Measurements from ENCODE around the gene PLD4. TPM values are rescaled to one million over a fixed set of nuclear protein-coding genes. Genes with fewer than 3 reads are reported as not detected.

Gene PLD4
- total RNA-seq, 2 donors from 2014 or later, result not detected

DNA sequence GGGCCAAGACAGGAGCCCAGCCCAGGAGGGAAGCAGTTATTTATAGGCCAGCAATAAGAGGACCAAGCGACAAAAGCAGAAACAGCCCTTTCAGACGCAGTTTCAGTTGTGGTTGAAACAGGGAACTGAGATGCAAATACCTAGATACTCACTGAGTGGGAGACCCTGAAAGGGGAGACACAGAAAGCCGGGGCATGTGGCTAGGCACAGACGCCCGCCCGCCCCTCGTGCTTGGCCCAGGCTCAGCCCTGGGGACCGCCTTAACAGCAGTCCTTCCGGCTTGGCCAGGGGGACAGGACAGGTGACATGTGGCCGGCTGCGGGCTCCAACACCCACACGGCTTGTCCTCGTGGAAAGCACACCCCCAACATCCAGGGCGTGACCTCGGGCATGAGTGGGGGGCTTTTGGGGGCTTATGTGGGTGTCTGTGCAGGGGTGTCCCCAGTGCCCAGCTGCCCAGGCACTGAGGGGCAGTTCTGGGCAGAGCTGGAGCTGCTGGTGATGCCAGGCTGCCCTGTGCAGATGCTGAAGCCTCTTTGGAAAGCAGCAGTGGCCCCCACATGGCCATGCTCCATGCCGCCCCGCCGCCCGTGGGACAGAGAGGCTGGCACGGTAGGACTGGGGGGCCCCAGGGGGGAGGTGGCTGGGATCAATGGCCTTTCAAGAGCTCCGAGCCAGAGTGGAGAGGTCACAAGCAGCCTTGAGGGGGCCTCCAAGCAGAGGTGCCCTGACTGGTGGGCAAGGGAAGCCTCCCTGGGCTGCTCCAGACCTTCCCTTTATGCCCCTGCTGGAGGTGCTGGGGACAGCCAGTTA lies 2.1 kb downstream of the PLD4 start:
- 93 to 97% methylated on average over 7 to 21 of the region's 21 CpGs for WGBS, 2 experiments (ENCODE audit: insufficient coverage in 1 of 2, insufficient read length in 1 of 2)
- H3K27ac ChIP-seq (ENCODE audit: low read depth, low read length), result no peak overlapping the region

DNA sequence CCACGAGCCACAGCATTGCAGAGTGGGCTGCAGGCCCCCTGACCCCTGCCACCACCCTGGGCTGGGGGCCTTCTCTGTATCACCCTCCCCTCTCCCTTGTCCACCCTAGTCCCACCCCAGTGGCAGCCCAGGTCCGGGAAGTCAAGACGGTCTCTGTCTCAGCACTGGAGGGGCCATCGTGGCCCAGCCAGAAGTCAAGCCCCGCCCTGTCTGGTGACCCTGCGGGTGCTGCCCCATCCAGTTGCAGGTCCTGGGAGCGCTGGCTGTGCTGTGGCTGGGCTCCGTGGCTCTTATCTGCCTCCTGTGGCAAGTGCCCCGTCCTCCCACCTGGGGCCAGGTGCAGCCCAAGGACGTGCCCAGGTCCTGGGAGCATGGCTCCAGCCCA lies 2.7 kb downstream of the PLD4 start:
- no peak overlapping the region for H3K27ac ChIP-seq (ENCODE audit: low read depth, low read length)
- H3K27me3 ChIP-seq (ENCODE audit: control insufficient read depth, insufficient read depth, low read length, poor library complexity, severe bottlenecking), result peaks cover 12% of the 10 kb centered on the region
- H3K4me3 ChIP-seq (ENCODE audit: low read length), result no peak overlapping the region
- peaks cover 4% of the 10 kb centered on the region for H3K9me3 Mint-ChIP-seq
- no peaks in the 10 kb centered on the region for H3K36me3 Mint-ChIP-seq (ENCODE audit: low read depth)
- no peak overlapping the region for H3K4me3 Mint-ChIP-seq
- TF ChIP-seq, protein P1, sequence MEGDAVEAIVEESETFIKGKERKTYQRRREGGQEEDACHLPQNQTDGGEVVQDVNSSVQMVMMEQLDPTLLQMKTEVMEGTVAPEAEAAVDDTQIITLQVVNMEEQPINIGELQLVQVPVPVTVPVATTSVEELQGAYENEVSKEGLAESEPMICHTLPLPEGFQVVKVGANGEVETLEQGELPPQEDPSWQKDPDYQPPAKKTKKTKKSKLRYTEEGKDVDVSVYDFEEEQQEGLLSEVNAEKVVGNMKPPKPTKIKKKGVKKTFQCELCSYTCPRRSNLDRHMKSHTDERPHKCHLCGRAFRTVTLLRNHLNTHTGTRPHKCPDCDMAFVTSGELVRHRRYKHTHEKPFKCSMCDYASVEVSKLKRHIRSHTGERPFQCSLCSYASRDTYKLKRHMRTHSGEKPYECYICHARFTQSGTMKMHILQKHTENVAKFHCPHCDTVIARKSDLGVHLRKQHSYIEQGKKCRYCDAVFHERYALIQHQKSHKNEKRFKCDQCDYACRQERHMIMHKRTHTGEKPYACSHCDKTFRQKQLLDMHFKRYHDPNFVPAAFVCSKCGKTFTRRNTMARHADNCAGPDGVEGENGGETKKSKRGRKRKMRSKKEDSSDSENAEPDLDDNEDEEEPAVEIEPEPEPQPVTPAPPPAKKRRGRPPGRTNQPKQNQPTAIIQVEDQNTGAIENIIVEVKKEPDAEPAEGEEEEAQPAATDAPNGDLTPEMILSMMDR (conservative IDR thresholded peaks at IDR 0.05), result peak; percentile 4
- no peaks in the 10 kb centered on the region for H3K4me1 ChIP-seq (ENCODE audit: control insufficient read depth, insufficient read depth, low read length)
- H3K27me3 Mint-ChIP-seq (ENCODE audit: insufficient read depth), result peaks cover 33% of the 10 kb centered on the region
- H3K36me3 ChIP-seq (ENCODE audit: control insufficient read depth, insufficient read depth, low read length), result no peaks in the 10 kb centered on the region
- DNase-seq, result no peak
- H3K27ac Mint-ChIP-seq, result no peak overlapping the region
- 84 to 88% methylated on average over 4 to 10 of the region's 10 CpGs for WGBS, 2 experiments (ENCODE audit: insufficient coverage in 1 of 2, insufficient read length in 1 of 2)
- no peaks in the 10 kb centered on the region for H3K9me3 ChIP-seq (ENCODE audit: control insufficient read depth, low read length)
- no peak overlapping the region for H3K9ac ChIP-seq (ENCODE audit: extremely low read depth, low read length, poor library complexity, severe bottlenecking)
- no peaks in the 10 kb centered on the region for H3K4me1 Mint-ChIP-seq

More for the DNA sequence above, 2.1 kb downstream of the PLD4 start:
- no peaks in the 10 kb centered on the region for H3K9me3 ChIP-seq (ENCODE audit: control insufficient read depth, low read length)
- TF ChIP-seq, protein P1 (conservative IDR thresholded peaks at IDR 0.05), result peak; percentile 43
- DNase-seq, result no peak
- Mint-ChIP-seq H3K36me3 (ENCODE audit: low read depth) (no peaks in the 10 kb centered on the region), H3K4me3 (no peak overlapping the region), H3K9me3 (peaks cover 4% of the 10 kb centered on the region), H3K27ac (no peak overlapping the region), H3K27me3 (ENCODE audit: insufficient read depth) (peaks cover 27% of the 10 kb centered on the region), H3K4me1 (no peaks in the 10 kb centered on the region)
- no peaks in the 10 kb centered on the region for H3K36me3 ChIP-seq (ENCODE audit: control insufficient read depth, insufficient read depth, low read length)
- H3K4me1 ChIP-seq (ENCODE audit: control insufficient read depth, insufficient read depth, low read length), result no peaks in the 10 kb centered on the region
- H3K4me3 ChIP-seq (ENCODE audit: low read length), result no peak overlapping the region
- H3K27me3 ChIP-seq (ENCODE audit: control insufficient read depth, insufficient read depth, low read length, poor library complexity, severe bottlenecking), result peaks cover 6% of the 10 kb centered on the region
- H3K9ac ChIP-seq (ENCODE audit: extremely low read depth, low read length, poor library complexity, severe bottlenecking), result no peak overlapping the region

DNA sequence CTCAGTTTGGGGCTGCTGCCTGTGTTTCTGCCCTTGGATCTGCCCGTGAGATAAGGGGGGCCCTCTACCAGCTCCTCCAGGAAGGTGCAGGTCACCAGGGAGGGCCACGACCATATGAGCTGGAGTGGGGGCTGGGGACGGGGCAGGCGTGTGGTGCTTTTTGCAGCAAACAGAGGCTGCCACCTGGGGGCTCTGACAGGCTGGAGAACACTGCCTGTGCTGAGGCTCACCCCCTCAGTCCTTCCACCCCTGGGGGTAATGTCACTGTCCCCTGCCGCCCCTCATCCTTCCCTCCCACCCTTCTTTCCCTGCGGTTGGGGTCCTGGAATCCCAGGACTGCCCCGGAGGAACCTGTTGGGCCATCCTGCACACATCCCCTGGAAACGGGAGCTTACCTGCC lies 3.2 kb downstream of the PLD4 start:
- Mint-ChIP-seq H3K27ac (no peak overlapping the region), H3K36me3 (ENCODE audit: low read depth) (no peaks in the 10 kb centered on the region), H3K4me3 (no peak overlapping the region), H3K9me3 (peaks cover 4% of the 10 kb centered on the region), H3K4me1 (no peaks in the 10 kb centered on the region), H3K27me3 (ENCODE audit: insufficient read depth) (peaks cover 37% of the 10 kb centered on the region)
- Histone ChIP-seq H3K36me3 (ENCODE audit: control insufficient read depth, insufficient read depth, low read length) (no peaks in the 10 kb centered on the region), H3K9ac (ENCODE audit: extremely low read depth, low read length, poor library complexity, severe bottlenecking) (no peak overlapping the region), H3K27me3 (ENCODE audit: control insufficient read depth, insufficient read depth, low read length, poor library complexity, severe bottlenecking) (peaks cover 17% of the 10 kb centered on the region), H3K4me3 (ENCODE audit: low read length) (no peak overlapping the region), H3K9me3 (ENCODE audit: control insufficient read depth, low read length) (no peaks in the 10 kb centered on the region), H3K4me1 (ENCODE audit: control insufficient read depth, insufficient read depth, low read length) (no peaks in the 10 kb centered on the region), H3K27ac (ENCODE audit: low read depth, low read length) (no peak overlapping the region)
- 80 to 84% methylated on average over 2 to 8 of the region's 8 CpGs for WGBS, 2 experiments (ENCODE audit: insufficient coverage in 1 of 2, insufficient read length in 1 of 2)
- no peak for DNase-seq
- TF ChIP-seq, protein P1 (conservative IDR thresholded peaks at IDR 0.05), result peak; percentile 5
